GM12878 (cell line): ENCODE measurements around the gene NPHS1. TPM values are rescaled to one million over a fixed set of nuclear protein-coding genes. Genes with fewer than 3 reads are reported as not detected.

ENCODE experiments used
- ATAC-seq: fragments of 200-7000 bp; cut with Tn5 transposase; 3 replicates; pipeline ENCODE4 v1.9.1; 2020; ENCODE audit warnings: mild to moderate bottlenecking, moderate library complexity
- BruUV-seq: library from RNA; stranded (reverse); fragments of 400-500 nt; replicated peaks from 2 replicates; lab custom pipeline; 2021; lab: Mats Ljungman, UMichigan
- CTCF ChIA-PET: fragments of 300-600 bp; sonication (Branson Sonifier 250); formaldehyde crosslinking; extraction: SDS; loops from one replicate; lab custom pipeline; 2021; ENCODE audit warnings: inconsistent platforms; lab: Yijun Ruan, JAX
- POLR2A ChIA-PET: fragments of 350-600 bp; formaldehyde crosslinking; extraction: SDS; loops from one replicate; lab custom pipeline; 2021; ENCODE audit warnings: inconsistent platforms; lab: Charles Lee
- RAD21 ChIA-PET: fragments of 300-600 bp; sonication (Branson Sonifier 250); formaldehyde crosslinking; loops from one replicate; lab custom pipeline; 2023; ENCODE audit warnings: antibody characterized with exemption; ENCODE audit not compliant: unreplicated experiment; lab: Charles Lee
- SMC1A ChIA-PET: fragments of 300-600 bp; sonication (Branson Sonifier 250); formaldehyde crosslinking; loops from one replicate; lab custom pipeline; 2023; ENCODE audit not compliant: unreplicated experiment, uncharacterized antibody; lab: Charles Lee
- DNase-seq: peaks from one replicate; pipeline ENCODE4 v3.0.0-alpha.2; 2011; ENCODE audit warnings: low read depth, low spot score
- FAIRE-seq: peaks from 3 replicates; lab custom pipeline; 2011; peaks lifted over from hg19 to GRCh38; lab: Jason Lieb, UNC
- H2AFZ ChIP-seq: 2 replicates; pipeline ENCODE4 v1.6.0; 2011; ENCODE audit warnings: low read depth, low read length, control low read depth; ENCODE audit not compliant: control insufficient read depth
- H3K27ac ChIP-seq: 2 replicates; pipeline ENCODE4 v1.5.1; 2011; ENCODE audit warnings: control low read depth; ENCODE audit not compliant: control insufficient read depth, insufficient read depth
- H3K27me3 ChIP-seq, 2 experiments: replicated peaks in 1 of 2; 2 replicates each; pipeline versions ENCODE4 v1.6.0 to v1.6.1; 2011; ENCODE audit warnings: low read length in 1 of 2; ENCODE audit not compliant: control insufficient read depth in 2 of 2, insufficient read depth in 2 of 2
- H3K36me3 ChIP-seq, 2 experiments: 2 replicates each; pipeline ENCODE4 v1.5.1; 2011; ENCODE audit warnings: low read length in 1 of 2; ENCODE audit not compliant: control insufficient read depth in 2 of 2, insufficient read depth in 2 of 2
- H3K4me1 ChIP-seq: 2 replicates; pipeline ENCODE4 v1.6.1; 2011; ENCODE audit warnings: mild to moderate bottlenecking, low read length, moderate library complexity, mixed read lengths; ENCODE audit not compliant: control insufficient read depth, insufficient read depth
- H3K4me2 ChIP-seq: 2 replicates; pipeline ENCODE4 v1.6.0; 2011; ENCODE audit warnings: control low read depth; ENCODE audit not compliant: control insufficient read depth, insufficient read depth
- H3K4me3 ChIP-seq: fragments of 200-600 bp; sonication (generic); 2 replicates; pipeline ENCODE4 v1.5.1; 2016
- H3K79me2 ChIP-seq: 2 replicates; pipeline ENCODE4 v1.6.0; 2011; ENCODE audit warnings: low read length; ENCODE audit not compliant: control insufficient read depth, insufficient read depth
- H3K9ac ChIP-seq: 2 replicates; pipeline ENCODE4 v1.8.0; 2011; ENCODE audit warnings: low read length, control low read depth, mixed read lengths; ENCODE audit not compliant: control insufficient read depth, insufficient read depth
- H3K9me3 ChIP-seq: replicated peaks from 3 replicates; pipeline ENCODE4 v1.5.1; 2011; ENCODE audit warnings: mild to moderate bottlenecking, low read length; ENCODE audit not compliant: control insufficient read depth, insufficient read depth
- H4K20me1 ChIP-seq: 2 replicates; pipeline ENCODE4 v1.6.0; 2011; ENCODE audit not compliant: control insufficient read depth, insufficient read depth
- CHD1 ChIP-seq: IDR thresholded peaks from 2 replicates; pipeline ENCODE4 v1.6.1; 2012; ENCODE audit warnings: low read depth, low read length, improper control_type of control experiment
- CREM ChIP-seq: IDR thresholded peaks from 2 replicates; pipeline ENCODE4 v1.6.1; 2014; ENCODE audit warnings: antibody characterized with exemption, low read depth
- DPF2 ChIP-seq: fragments of 450-650 bp; IDR thresholded peaks from 2 replicates; pipeline ENCODE4 v1.6.1; 2017; ENCODE audit warnings: mild to moderate bottlenecking
- HDAC2 ChIP-seq: fragments of 200-600 bp; sonication (generic); IDR thresholded peaks from 2 replicates; pipeline ENCODE4 v1.6.1; 2017
- KAT2A ChIP-seq: conservative IDR thresholded peaks from 2 replicates; pipeline ENCODE4 v1.6.1; 2011; ENCODE audit warnings: low read depth, low read length; ENCODE audit not compliant: control insufficient read depth
- KDM1A ChIP-seq: fragments of 200-600 bp; sonication (generic); IDR thresholded peaks from 2 replicates; pipeline ENCODE4 v1.6.1; 2016; ENCODE audit warnings: borderline replicate concordance
- MEF2B ChIP-seq: fragments of 450-650 bp; IDR thresholded peaks from 2 replicates; pipeline ENCODE4 v1.6.1; 2018; ENCODE audit warnings: mild to moderate bottlenecking, moderate library complexity; ENCODE audit not compliant: partially characterized antibody, poor library complexity, severe bottlenecking
- MTA3 ChIP-seq: IDR thresholded peaks from 2 replicates; pipeline ENCODE4 v1.6.1; 2012; ENCODE audit warnings: low read length, inconsistent platforms, borderline replicate concordance
- PML ChIP-seq: IDR thresholded peaks from 2 replicates; pipeline ENCODE4 v1.6.1; 2012; ENCODE audit warnings: low read length, inconsistent platforms
- POLR2A ChIP-seq: IDR thresholded peaks from 2 replicates; pipeline ENCODE4 v1.6.1; 2011; ENCODE audit warnings: low read depth, mild to moderate bottlenecking, low read length
- RBBP5 ChIP-seq: fragments of 200-600 bp; sonication (generic); conservative IDR thresholded peaks from 2 replicates; pipeline ENCODE4 v1.6.1; 2016
- RELA ChIP-seq: fragments of 450-650 bp; IDR thresholded peaks from 2 replicates; pipeline ENCODE4 v1.8.0; 2014; ENCODE audit warnings: borderline replicate concordance; ENCODE audit not compliant: partially characterized antibody
- SMARCA5 ChIP-seq: fragments of 450-650 bp; IDR thresholded peaks from 2 replicates; pipeline ENCODE4 v1.6.1; 2017; ENCODE audit warnings: mild to moderate bottlenecking
- SPI1 ChIP-seq: IDR thresholded peaks from 2 replicates; pipeline ENCODE4 v1.6.1; 2011; ENCODE audit warnings: low read depth, mild to moderate bottlenecking, low read length, moderate library complexity, borderline replicate concordance; ENCODE audit not compliant: insufficient read depth
- TBL1XR1 ChIP-seq: IDR thresholded peaks from 2 replicates; pipeline ENCODE4 v1.6.1; 2012; ENCODE audit warnings: low read depth, low read length, improper control_type of control experiment
- TCF12 ChIP-seq: IDR thresholded peaks from 2 replicates; pipeline ENCODE4 v1.6.1; 2011; ENCODE audit warnings: low read depth, mild to moderate bottlenecking, low read length
- ZNF384 ChIP-seq: IDR thresholded peaks from 2 replicates; pipeline ENCODE4 v1.6.1; 2012; ENCODE audit warnings: low read depth, mild to moderate bottlenecking, low read length, improper control_type of control experiment, borderline replicate concordance
- WGBS: methylation state at CpG from one replicate; pipeline ENCODE4 v1.1.6; 2016; ENCODE audit warnings: low lambda C conversion rate; ENCODE audit not compliant: insufficient replicate concordance, insufficient coverage; ENCODE audit errors: missing lambda C conversion rate; 5-methylcytosine and 5-hydroxymethylcytosine counted together
- in situ Hi-C: fragments of 300-500 bp; cut with MboI; formaldehyde crosslinking; loops from 9 replicates; pipeline ENCODE4 v1.14.3; 2018; ENCODE audit warnings: mixed read lengths
- intact Hi-C: fragments of 100-400 bp; cut with micrococcal nuclease; formaldehyde crosslinking; loops from one replicate; pipeline ENCODE4 v1.14.2; 2022; ENCODE audit not compliant: unreplicated experiment
- polyA plus RNA-seq, 11 experiments: library from polyadenylated mRNA; depleted of rRNA in 4 of 11; unstranded in 6 of 11; stranded (reverse) in 5 of 11; fragments of >200 nt; fragmentation: Nextera tagmentation in 4 of 11; fragmentation: Illumina TruSeq in 1 of 11; extraction: Ambion mirVana in 4 of 11; extraction: Trizol in 1 of 11; gene quantifications; 1 replicate in 1 of 11; 2 replicates in 10 of 11; pipeline versions ENCODE4 v1.2.1 to v1.2.3, GENCODE V29; 2011 to 2016; ENCODE audit warnings: inconsistent platforms in 2 of 11, missing spikeins in 2 of 11, low read depth in 1 of 11
- total RNA-seq, 4 experiments: library from RNA; depleted of rRNA in 3 of 4; stranded (reverse); fragments of >200 nt in 3 of 4; fragmentation: Illumina TruSeq in 1 of 4; extraction: Trizol in 1 of 4; gene quantifications; 2 replicates each; pipeline versions ENCODE4 v1.2.1 to v1.2.3, GENCODE V29; 2013 to 2021
- TF ChIP-seq, protein P1 (sequence below): IDR thresholded peaks from 2 replicates; pipeline ENCODE4 v1.6.1; 2012; ENCODE audit warnings: mild to moderate bottlenecking, low read depth, low read length

NPHS1 gene
- total and polyA plus RNA-seq, 10 of the 15 experiments (the other 5 are each of a cell fraction or from before 2014, with no cell fraction given), result not detected

DNA sequence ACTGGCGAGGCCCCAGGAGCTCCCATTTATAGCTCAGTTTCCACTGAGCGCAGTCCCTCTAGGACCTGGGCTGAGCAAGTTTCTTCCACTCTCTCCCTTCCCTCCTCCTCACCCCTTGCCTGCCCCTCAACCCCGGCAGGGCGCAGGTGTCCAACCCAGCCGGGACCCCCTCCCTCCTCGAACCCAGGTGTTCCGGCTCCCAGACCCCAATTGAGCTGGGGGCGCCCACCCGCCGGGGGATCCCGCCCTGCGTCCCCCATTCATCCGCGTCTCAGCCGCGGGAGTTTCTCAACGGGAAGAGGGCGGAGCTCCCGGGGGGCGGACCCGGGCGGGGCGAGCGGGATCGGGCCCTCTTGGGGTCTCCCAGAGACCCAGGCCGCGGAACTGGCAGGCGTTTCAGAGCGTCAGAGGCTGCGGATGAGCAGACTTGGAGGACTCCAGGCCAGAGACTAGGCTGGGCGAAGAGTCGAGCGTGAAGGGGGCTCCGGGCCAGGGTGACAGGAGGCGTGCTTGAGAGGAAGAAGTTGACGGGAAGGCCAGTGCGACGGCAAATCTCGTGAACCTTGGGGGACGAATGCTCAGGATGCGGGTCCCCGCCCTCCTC lies 4.3 kb upstream of the NPHS1 start, which contains the start of gene KIRREL2 (continued):
- TF ChIP-seq, protein P1, sequence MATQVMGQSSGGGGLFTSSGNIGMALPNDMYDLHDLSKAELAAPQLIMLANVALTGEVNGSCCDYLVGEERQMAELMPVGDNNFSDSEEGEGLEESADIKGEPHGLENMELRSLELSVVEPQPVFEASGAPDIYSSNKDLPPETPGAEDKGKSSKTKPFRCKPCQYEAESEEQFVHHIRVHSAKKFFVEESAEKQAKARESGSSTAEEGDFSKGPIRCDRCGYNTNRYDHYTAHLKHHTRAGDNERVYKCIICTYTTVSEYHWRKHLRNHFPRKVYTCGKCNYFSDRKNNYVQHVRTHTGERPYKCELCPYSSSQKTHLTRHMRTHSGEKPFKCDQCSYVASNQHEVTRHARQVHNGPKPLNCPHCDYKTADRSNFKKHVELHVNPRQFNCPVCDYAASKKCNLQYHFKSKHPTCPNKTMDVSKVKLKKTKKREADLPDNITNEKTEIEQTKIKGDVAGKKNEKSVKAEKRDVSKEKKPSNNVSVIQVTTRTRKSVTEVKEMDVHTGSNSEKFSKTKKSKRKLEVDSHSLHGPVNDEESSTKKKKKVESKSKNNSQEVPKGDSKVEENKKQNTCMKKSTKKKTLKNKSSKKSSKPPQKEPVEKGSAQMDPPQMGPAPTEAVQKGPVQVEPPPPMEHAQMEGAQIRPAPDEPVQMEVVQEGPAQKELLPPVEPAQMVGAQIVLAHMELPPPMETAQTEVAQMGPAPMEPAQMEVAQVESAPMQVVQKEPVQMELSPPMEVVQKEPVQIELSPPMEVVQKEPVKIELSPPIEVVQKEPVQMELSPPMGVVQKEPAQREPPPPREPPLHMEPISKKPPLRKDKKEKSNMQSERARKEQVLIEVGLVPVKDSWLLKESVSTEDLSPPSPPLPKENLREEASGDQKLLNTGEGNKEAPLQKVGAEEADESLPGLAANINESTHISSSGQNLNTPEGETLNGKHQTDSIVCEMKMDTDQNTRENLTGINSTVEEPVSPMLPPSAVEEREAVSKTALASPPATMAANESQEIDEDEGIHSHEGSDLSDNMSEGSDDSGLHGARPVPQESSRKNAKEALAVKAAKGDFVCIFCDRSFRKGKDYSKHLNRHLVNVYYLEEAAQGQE, result no peak
- TF ChIP-seq RBBP5 (no peak), HDAC2 (no peak), PML (no peak), MTA3 (no peak), TCF12 (no peak), DPF2 (no peak)

DNA sequence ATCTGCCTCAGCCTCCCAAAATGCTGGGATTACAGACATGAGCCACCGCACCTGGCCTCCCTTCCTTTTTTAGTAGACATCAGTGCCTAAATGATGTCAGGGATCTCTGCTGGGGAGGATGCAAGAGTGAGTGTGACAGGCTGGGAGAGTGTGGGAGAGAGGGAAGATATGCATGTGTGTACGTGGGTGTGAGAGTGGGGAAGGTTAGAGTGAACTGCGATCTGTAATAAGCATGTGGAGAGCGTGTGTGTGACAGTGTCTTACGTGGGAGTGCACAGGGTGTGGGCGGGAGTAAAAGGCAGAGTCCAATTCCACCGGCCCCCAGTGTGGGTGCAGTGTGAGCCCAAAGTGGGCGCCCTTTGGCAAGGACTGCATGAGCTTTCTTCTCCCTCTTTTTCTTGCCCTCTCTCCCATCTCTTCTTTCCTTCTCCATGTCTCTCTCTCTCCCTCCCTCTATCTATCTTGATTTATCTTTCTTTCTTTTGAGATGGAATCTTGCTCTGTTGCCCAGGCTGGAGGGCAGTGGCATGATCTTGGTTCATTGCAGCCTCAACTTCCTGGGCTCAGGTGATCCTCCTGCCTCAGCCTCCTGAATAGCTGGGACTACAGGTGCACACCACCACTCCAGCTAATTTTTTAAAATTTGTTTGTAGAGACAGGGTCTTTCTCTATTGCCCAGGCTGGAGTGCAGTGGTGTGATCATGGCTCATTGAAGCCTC lies 893 bp upstream of the NPHS1 start:
- SMC1A ChIA-PET, result no interaction called here
- H4K20me1 ChIP-seq, result no peaks in the 10 kb centered on the region
- intact Hi-C loops (no loop called here), in situ Hi-C loops (no loop called here)
- H2AFZ ChIP-seq, result no peak overlapping the region
- H3K4me3 ChIP-seq, result no peak overlapping the region
- 16% methylated on average over 8 of the region's 8 CpGs for WGBS
- H3K9ac ChIP-seq, result no peak overlapping the region
- no peak for ATAC-seq
- no peaks in the 10 kb centered on the region for H3K9me3 ChIP-seq
- no peaks in the 10 kb centered on the region for H3K36me3 ChIP-seq
- no peak overlapping the region for H3K27ac ChIP-seq
- H3K27me3 ChIP-seq, result peaks cover 11 to 13% of the 10 kb centered on the region in 2 experiments; a peak in 3 of 4 replicates
- BruUV-seq, result no TSS peak
- no peaks in the 10 kb centered on the region for H3K79me2 ChIP-seq
- peaks cover 3% of the 10 kb centered on the region; the same call in 1 of the 2 replicates for H3K4me1 ChIP-seq
- RAD21 ChIA-PET, result interaction anchor here (0.5 to 1.1 kb wide), 2 partner anchors 16 to 282 kb away, joined by 3 read pairs; no protein-coding TSS in a partner anchor
- CTCF ChIA-PET, result no interaction called here
- DNase-seq, result no peak
- POLR2A ChIA-PET, result no interaction called here
- TF ChIP-seq MTA3 (no peak), CHD1 (no peak), SPI1 (no peak), SMARCA5 (no peak), RELA (no peak), KAT2A (no peak), MEF2B (no peak), ZNF384 (no peak), KDM1A (no peak), CREM (no peak), POLR2A (no peak), TBL1XR1 (no peak)
- H3K4me2 ChIP-seq, result no peak overlapping the region
- no peak for FAIRE-seq
